GM18499 (cell line): ENCODE results near the gene MARK2.

ENCODE experiments used
- ATAC-seq: cut with Tn5 transposase; IDR thresholded peaks from one replicate; pipeline ENCODE4 v1.9.1; 2021; ENCODE audit warnings: moderate number of reproducible peaks; ENCODE audit not compliant: insufficient read depth, unreplicated experiment

MARK2 gene

DNA sequence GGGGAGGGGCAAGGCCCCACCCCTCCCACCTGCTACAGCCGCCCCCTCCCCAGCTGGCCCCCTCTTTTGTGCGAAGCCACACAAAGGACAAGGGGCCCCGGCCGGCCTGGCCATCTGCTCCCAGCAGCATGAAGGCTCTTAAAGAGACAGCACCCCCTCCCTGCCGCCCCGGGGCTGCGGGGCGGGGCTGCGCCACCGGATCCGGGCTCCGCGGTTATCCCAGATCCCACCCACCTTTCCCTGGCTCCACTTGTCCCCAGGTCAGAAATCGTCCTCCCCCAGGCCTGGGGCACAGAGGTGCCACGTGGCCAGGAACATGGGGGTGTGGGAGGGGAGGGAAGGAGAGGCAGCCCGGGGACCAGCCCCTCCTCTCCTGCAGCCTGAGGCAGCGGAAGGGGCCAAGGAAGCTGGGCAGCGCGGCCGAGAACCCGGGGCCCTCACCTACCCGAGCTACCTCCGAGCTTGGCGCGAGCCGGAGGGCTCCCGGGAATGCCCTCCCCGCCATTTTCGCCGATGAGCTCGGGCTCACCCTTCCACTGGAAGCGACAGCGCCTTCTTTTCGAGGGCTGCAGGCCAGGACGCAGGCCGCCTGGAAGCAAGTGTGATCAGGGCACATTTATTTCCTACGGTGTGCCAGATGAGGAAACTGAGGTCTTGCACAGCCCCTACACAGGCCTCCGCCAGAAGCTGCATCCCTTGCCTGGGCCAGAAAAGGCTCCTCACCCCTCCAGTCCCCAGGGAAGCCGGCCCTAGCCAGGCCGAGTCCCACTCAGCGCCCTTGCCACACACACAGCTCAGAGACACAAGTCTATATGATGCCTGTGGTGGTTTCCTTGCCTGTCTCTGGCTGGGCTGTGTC is 80.6 kb downstream of the MARK2 start:
- no peak for ATAC-seq

DNA sequence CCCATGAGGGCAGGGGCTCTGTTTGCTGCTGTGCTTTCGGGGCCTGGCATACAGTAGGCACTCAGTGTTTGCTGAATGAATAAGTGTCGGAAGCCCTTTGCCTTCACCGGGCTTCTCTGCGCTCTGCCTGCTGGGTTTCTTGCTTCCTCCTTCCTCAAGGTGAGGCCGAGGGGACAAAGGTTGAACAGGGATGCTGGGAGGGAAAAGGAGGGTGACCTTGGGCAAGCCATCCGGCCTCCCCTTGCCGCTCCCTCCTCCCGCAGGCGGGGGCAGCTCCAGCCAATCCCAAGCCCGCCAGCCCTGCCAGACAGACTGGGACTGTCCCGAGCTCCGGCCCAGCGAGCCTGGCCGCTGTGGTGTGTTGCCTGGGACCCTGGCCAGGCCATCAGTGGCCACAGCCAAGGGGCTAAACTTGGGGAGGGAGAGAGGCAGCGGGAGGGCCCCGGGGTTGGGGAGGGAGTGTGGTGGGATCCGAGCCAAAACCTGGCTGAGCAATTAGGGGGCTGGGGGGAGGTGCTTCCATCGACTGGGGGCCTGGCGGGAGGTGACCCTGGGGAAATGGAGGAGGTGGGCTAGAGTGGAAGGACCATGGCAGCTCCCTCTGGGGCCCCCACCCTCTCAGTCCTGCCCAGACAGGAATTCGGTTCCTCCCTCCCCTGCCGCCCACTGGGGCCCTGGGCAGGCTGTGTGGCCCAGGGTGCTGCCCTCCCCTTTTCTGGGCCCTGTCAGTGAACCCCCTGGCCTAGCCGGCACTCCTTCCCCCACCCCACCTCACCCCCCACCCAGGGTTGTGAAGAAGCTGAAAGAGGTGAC is 81.4 kb downstream of the MARK2 start:
- ATAC-seq = no peak

DNA sequence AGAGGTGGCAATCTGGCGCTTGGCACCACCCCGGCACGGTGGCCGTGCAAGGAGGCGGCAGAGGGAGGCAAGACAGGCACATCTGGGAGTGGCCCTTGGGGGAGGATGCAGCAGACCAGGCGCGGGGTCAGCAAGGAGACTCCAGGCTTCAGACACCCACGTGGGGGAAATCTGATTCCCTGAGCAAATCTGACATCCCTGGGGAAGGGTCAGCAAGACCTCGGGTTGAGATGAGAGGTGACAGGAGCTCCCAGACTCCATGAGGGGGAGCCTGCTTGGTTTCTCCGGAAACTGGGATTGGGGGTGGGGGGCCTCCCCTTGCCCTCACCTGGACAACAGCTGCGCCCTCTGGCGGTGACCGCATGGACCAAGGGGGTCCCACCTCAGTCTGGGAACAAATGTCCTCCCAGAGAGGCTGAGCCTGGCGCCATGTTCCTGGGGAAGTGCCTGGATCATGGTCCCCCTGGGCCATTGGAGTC is 82.1 kb downstream of the MARK2 start:
- ATAC-seq = no peak

DNA sequence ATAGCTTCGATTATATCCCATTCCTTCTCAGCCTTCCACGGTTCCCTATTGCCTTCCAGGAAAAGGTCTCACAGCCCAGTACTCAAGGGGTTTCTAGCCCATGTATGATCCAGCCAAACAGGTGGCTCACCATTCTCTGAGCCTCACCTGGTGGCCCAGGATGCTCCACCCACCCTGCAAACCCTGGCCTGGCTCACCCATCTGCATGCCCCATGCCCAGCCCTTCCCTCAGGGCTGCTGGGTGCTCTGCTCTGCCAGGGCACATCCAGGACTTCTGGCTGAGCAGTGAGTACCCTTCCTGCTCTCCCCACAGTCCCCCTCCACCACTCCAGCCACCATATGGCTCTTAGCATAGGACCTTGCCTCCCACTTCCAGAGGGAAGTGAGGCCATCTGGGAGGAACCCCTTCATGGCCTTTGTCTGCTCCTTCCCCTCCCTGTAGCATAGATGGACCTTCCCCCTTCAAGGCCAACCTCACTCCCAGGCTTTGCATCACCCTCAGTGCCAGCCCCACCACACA is 83.8 kb downstream of the MARK2 start:
- ATAC-seq = no peak

DNA sequence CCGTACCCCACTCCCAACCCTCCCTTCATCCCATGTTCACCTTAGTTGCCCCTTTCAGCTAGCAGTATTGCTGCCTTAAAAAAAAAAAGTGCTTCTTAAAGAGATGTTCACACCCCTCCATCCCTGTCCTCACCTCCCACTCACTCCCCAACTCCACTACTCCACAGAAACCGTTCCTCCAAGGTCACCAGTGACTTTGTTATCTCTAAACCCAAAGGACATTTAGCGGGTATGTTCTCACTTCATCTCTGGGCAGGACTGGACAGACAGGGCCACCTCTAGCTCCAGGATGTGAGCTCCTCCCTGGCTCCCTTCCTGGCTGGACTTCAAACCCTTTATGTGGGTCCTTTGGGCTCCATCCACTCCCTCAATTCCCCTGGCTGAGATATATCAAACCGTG is 84.4 kb downstream of the MARK2 start:
- ATAC-seq = no peak

DNA sequence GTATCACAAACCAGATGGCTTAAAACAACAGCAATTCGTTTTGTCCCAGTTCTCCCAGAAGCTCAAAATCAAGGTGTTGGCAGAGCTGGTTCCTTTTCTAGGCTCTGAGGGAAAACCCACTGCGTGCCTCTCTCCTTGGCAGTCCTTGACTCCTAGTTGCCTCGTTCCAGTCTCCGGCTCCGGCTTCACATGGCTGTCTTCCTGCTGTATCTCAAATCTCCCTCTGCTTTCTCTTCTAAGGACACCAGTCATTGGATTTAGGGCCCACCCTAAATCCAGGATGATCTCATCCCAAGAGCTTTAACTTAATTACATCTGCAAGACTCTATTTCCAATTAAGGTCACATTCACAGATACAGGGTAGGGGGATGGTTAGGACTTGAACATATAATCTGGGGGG is 90.7 kb downstream of the MARK2 start:
- ATAC-seq = no peak

DNA sequence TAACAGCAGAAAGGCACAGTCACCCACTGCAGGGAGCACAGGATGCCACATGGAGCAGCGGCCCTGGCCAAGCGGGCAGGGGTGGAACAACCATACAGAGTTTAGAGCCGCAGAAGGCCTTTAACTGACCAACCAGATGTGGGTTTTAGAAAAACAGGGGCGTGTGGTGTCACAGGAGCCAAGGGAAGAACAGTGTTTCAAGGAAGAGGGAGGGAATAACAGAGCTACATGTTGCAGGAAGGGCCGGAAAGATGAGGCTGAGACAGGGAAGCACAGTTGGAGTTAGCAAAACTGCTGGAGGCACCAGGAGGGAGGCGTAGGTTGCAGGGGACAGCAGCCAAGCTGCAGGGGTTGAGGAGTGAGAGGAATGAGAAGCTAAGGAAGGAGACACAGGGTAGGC is 92.1 kb downstream of the MARK2 start:
- no peak for ATAC-seq

DNA sequence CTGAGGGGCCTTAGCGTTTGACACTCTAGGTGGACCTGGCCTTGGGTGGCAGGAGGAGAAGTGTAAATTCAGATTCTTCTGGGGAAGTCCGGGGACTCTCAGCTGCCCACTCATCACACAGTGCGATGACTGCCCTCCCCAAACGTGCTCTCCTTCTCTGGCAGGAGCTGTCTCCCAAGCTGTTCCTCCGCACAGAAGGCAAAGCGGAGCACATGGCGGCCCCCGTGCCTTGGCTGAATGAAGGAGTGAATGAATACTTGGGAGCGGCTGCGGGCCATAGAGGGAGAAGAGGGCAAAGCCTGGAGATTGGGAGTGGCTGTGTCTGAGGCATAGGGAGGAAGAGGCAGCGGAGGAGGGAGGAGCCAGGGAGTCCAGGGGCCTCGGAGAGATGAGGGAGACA is 93.0 kb downstream of the MARK2 start:
- no peak for ATAC-seq

DNA sequence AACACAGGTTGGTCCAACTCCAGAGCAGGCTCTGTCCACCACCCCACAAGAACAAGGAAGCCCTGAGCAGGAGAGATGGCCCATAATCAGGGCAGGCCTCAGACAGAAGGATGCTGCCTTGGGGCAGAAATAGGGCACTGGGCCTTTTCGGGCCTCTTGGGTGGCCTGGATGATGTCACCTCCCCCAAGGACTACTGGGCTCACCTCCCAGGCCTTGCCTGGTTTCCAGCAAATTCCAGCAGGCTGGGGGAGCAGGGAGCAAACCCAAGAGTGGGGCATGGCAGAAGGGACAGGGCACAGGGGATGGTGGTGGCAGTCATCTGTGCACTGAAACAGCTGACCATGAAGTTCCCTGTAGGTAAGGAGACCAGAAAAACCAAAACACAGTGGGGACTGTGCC is 94.5 kb downstream of the MARK2 start:
- no peak for ATAC-seq

DNA sequence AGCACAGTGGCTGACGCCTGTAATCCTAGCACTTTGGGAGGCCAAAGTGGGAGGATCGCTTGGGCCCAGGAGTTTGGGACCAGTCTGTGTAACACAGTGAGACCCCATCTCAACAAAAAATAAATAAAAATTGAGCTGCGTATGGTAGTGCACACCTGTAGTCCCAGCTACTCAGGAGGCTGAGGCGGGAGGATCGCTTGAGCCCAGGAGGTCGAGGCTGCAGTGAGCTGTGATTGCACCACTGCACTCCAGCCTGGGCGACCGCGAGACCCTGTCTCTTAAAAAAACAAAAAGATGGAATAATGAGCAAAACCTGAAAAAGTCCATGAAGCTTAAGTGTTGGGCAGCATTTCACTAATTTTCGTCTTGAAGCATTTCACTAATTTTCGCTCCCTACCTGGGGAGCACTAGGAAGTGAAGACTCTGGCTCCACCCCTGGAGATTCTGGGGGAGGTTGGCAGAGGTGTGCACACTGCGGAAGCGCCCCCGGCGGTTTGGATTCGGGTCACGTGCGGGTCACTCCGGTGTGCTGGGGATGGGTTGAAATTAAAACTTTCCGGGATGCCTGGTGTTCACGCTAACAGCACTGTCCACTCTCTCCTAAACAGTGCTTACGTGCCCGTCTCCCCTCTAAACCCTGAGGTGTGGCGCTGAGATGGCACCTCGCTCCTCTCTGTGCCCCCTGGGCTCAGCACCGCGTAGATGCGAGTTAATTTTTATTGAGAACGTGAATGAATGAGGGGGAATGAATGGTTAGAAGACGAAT is 99.0 kb downstream of the MARK2 start:
- ATAC-seq = no peak

DNA sequence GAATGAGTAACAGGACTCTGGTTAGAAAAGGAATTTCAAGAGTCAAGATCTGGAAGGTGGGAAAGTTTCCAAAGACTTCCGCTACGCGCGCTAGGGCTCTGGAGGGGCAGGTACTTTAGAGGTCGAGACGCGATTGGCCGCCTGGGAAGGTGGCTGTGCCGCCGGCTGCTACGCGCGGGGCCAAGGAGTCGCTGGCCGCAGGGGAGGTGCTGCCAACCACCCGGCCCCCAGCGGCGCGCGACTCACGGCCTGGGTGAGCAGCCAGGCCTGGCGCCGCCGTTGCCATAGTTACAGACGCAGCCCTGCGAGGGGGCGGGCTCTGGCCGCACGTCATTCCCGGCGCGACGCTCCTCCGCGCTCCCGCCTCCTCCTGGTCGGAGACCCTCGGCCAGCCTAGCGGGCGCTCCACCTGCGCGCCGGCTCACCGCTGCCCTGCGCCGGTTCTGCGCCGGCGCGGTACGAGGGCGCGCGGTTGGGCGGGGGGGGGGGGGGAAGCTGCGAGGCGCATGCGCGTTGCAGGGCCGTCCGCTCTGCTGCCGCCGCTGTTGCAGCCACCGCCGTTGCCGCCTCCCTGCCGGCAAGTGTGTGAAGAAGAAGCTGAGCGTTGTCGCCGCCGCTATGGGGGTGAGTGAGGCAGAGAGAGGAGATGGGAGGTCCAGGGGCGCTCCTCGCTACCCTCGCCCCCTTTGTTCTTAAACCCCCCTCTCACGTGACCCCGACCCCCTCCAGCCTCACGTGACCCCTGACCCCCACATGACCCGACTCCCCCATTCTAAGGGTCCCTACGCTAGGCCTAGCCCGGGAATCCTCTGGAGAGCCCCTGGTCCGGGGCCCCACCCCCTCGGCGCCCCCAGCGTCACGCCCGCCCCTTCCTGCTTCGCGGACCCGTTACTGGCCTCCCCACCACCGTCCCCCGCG is 99.8 kb downstream of the MARK2 start, which contains the start of gene NAA40:
TSS of gene NAA40 (plus strand) at position 524 of the 918 bp plus-strand sequence. CDS start at position 619, 95 bp downstream.
- ATAC-seq = peak; percentile 76

DNA sequence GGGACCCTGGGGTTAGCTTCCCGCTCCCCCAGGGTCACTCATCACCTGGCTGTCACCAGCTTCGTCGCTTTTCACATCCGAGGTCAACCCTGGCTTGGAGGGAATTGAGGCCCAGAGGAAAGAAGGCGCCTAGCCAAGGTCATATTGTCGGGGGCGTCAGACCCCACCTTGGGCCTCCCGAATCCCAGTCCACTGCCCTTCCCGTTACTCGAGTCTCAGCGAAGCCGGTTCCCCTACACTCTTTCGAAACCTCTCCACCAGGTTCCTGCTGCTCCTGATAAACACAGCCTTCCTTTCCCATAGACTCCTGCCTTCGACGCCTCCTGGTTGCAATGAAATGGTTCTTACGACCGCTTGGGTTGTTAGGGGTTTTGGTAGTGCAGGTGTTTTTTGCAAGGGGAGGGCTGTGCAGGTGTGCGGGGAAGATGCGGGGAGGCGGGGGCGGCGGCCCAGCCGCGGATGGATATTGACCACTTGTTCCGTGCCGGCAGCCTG is 100.5 kb downstream of the MARK2 start:
- no peak for ATAC-seq

DNA sequence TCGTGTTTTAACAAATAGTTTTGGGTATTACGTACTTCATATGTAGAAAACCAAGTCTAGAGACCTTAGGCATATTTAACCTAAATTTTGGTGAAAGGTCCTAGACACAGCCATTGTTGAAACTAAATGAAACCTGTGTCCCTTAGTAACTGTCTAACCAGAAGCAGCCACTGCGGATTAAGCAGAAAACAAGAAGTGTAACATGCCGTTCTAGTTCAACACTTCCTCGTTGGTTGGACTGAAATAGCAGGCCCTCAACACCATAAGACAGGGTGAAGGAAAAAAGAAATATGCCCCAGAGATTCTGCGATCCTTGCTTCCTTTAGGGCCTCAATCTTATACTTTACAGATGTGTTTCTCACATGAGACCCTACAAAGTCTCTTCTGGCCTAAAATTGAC is 101.9 kb downstream of the MARK2 start:
- ATAC-seq = no peak

DNA sequence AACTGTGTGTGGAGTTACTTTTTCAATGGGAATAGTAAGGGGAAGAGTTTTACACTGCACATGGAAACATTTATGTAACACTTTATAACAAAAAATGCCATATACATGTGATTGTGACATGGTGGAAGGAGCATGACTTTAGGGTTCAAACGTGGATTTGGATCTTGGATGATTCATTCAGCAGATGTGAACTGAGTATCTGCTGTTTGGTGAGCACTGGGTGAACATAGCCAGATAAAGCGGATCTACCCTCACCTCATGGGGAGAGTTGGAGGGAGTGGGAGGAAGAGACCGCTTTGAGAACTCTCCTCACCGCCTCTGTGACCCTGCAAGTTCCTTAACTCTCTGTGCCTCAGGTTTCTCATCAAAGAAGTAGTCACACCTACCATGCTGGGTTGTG is 103.0 kb downstream of the MARK2 start:
- no peak for ATAC-seq

DNA sequence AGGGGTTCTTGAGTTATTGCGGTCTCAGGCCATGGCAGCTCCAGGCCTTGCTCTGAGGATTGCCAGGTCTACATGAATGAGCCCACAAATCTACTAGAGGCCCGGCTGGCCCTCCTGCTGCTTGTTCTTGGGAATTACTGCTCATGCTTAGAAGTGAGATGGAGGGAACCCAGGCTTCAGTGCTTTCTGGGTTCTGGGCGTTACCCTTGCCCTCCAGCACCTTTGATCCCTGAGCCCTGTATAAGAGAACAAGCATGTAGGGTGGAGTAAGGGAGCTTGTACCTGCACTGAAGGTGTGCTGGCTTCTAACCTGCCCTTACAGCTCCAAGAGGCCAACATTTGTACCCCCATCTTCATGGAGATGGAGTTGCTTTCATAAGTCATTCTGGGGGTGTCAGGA is 103.9 kb downstream of the MARK2 start:
- no peak for ATAC-seq

DNA sequence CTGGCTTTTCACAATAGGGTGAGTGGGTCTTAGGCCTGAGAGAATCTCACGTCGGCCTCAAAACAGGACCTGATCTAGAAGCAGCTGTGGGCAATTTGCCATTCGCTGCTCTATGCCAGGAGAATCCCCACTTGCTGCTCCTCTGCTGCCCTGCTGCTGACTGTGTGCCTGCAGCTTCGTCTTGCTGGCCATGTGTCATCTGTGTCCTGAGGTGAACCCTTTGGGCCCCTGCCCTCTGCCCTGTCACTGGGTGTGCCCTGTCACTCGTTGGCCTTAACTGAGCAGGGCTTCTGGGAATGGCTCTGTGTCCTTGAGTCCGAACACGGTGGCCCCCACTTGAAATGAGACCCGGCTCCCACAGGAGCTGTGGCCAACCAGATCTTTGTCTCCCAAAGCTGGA is 106.1 kb downstream of the MARK2 start:
- ATAC-seq = no peak

DNA sequence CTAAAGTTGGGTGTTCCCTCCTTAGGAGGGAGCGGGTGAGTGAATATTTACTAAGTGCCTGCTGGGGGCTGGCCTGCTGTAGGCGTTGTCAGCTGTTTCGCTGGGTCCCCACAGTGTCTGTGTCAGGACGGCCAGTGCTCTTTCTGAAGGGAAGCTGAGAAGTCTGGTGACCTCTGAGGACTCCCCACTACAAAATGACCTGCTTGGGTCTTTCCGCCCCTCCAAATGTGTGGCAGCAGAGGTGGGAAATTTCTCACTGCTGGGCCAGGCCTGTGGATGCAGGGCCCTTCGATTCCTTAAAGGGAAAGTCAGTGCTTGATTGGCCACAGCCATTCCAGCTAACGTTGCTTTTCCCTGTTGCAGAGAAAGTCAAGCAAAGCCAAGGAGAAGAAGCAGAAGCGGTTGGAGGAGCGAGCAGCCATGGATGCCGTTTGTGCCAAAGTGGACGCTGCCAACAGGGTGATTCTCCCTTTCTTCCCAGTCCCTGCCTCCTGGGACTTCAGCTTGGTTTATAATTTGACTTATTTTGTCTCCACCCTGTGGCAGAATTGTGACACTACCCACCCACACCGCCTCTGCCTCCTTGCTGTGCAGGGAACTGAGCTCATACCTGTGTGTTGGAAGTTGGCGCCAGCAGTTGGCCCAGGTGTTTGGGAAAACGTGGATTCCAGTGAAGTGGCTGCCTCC is 106.7 kb downstream of the MARK2 start:
- ATAC-seq = no peak

DNA sequence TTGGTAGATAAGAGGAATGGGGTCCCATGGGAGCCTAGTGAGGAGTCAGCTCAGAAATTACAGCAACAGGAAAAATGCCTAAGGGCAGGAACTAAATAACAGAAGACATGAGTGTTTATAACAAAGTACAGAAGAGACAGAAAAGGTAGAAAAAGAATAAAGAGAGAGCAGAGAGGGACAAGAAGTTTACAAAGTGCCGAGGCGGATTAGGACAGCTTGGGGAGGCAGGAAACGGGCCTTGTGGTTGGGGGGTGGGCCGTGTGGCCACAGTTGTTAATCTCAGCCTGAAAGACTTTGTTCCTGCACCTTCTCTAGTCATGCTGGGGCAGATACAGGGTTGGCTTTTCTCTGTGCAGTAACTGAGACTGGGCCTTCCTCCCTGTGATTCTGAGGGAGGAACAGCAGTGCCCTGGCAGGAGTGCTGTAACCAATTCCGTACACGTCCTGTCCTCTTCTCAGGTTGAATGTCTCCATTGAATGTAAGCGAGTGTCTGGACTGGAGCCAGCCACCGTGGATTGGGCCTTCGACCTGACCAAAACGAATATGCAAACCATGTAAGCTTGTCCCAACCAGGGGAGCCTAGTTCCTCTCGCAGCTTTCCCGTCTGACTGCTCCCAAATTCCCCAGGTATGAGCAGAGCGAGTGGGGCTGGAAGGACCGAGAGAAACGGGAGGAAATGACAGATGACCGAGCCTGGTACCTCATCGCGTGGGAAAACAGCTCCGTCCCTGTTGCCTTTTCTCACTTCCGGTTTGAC is 113.0 kb downstream of the MARK2 start:
- ATAC-seq = no peak
